Measurements from ENCODE around the gene FGF8.

The FGF8 gene

DNA sequence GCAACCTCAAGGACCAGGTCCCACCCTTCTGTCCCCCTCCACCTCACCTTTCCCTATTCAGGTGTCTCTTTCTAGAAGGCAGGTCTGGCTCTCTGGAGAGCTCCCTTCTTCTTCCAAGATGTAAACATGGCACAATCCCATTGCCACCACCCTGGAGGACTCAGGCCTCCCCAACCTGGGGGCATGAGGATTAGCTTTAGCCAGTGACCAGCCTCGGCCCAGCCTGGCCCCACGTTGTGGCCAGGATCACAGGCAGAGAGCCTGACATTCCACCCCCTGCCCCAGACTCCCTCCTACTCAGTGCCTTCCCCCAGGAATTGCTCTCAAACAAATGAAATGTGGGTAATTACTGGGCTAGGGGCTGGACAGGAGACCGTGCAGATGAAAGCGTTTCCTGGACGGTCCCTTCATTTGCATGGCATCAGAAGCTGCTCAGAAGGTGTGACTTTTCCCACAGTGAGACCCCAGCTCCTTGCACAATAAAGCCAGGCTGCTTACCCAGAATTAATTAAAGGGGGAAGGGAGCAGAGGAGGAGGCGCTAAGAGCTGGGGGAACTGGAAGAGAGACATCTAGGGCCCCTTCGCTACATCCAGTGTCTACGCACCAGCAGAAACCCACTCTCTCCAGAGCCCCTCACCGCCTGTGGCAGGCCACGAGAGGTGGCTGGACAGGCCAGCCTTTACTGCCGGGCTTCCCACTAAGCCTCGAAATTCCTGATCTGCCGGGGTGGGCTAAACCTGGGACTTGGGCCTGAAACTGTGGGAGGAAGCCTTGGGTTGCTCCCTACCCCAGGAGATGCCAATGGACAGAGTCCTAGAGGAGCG is 7.7 kb downstream of the FGF8 start:
- H2BK5ac ChIP-seq (ENCODE audit: low read depth, low read length, poor library complexity, severe bottlenecking): no peak overlapping the region
- H3K4me3 ChIP-seq (ENCODE audit: insufficient read depth in 1 of 2, low read depth in 1 of 2, low read length in 2 of 2): no peak overlapping the region
- no peak overlapping the region for H3K23ac ChIP-seq (ENCODE audit: low read length in 2 of 2)
- H2BK15ac ChIP-seq (ENCODE audit: low read depth, poor library complexity, severe bottlenecking): no peak overlapping the region
- H3K4me2 ChIP-seq (ENCODE audit: low read length, poor library complexity, severe bottlenecking): no peak overlapping the region
- no peak for DNase-seq
- peaks cover 82 to 90% of the 10 kb centered on the region in 2 experiments for H3K27me3 ChIP-seq (ENCODE audit: control insufficient read depth in 1 of 2, insufficient read depth in 1 of 2, low read length in 2 of 2)
- H2BK120ac ChIP-seq (ENCODE audit: low read depth, low read length): no peak overlapping the region
- no peak overlapping the region for H3K14ac ChIP-seq (ENCODE audit: low read length in 2 of 2)
- no peaks in the 10 kb centered on the region for H3K4me1 ChIP-seq (ENCODE audit: control insufficient read depth, insufficient read depth, low read depth, low read length)
- no peak overlapping the region for H2AK5ac ChIP-seq (ENCODE audit: low read length, severe bottlenecking)
- no peak overlapping the region for H3K9ac ChIP-seq (ENCODE audit: low read length)
- no peak overlapping the region for H2BK12ac ChIP-seq (ENCODE audit: low read length in 2 of 2)
- no peaks in the 10 kb centered on the region for H3K9me3 ChIP-seq (ENCODE audit: control insufficient read depth, low read length)
- no peak overlapping the region for H3K27ac ChIP-seq (ENCODE audit: low read length, poor library complexity, severe bottlenecking)
- H4K91ac ChIP-seq (ENCODE audit: low read length): no peak overlapping the region
- H2AFZ ChIP-seq (ENCODE audit: low read depth, low read length): no peak overlapping the region
- H3K36me3 ChIP-seq (ENCODE audit: control insufficient read depth in 1 of 2, insufficient read depth in 2 of 2, low read depth in 1 of 2, low read length in 2 of 2): peaks cover 0 to 12% of the 10 kb centered on the region in 2 experiments
- H3K79me1 ChIP-seq (replicated peaks; ENCODE audit: low read length, poor library complexity, severe bottlenecking): no peaks in the 10 kb centered on the region
- H3K4ac ChIP-seq (ENCODE audit: low read depth in 1 of 2, low read length in 2 of 2): no peak overlapping the region
- H3K18ac ChIP-seq (ENCODE audit: low read depth in 1 of 2, low read length in 2 of 2): no peak overlapping the region
- 69% methylated on average over 14 of the region's 14 CpGs for WGBS
- H4K8ac ChIP-seq (ENCODE audit: low read length): no peak overlapping the region

DNA sequence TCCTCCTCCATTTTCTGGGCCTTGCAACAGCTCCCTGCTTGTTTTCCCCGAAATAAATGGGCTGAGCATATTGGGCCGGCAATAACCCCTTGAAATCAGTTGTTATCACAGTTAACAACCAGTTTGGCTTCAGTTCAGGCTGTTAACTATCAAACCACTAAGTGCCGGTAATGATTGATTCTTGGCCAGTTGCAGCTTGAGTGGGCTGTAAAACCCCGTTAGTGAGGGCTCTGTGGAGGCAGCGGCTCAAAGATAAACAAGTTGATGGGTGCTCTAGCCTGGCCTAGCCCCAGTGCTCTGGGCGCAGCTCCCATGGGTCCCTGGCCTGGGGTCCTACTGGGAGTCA is 8.3 kb downstream of the FGF8 start:
- no peaks in the 10 kb centered on the region for H3K79me1 ChIP-seq (replicated peaks; ENCODE audit: low read length, poor library complexity, severe bottlenecking)
- H3K27ac ChIP-seq (ENCODE audit: low read length, poor library complexity, severe bottlenecking): no peak overlapping the region
- no peak overlapping the region for H2AFZ ChIP-seq (ENCODE audit: low read depth, low read length)
- H3K4ac ChIP-seq (ENCODE audit: low read depth in 1 of 2, low read length in 2 of 2): no peak overlapping the region
- H3K36me3 ChIP-seq (ENCODE audit: control insufficient read depth in 1 of 2, insufficient read depth in 2 of 2, low read depth in 1 of 2, low read length in 2 of 2): peaks cover 0 to 12% of the 10 kb centered on the region in 2 experiments
- H2BK12ac ChIP-seq (ENCODE audit: low read length in 2 of 2): no peak overlapping the region
- H3K4me1 ChIP-seq (ENCODE audit: control insufficient read depth, insufficient read depth, low read depth, low read length): no peaks in the 10 kb centered on the region
- no peaks in the 10 kb centered on the region for H3K9me3 ChIP-seq (ENCODE audit: control insufficient read depth, low read length)
- no peak overlapping the region for H4K8ac ChIP-seq (ENCODE audit: low read length)
- no peak overlapping the region for H3K9ac ChIP-seq (ENCODE audit: low read length)
- H3K27me3 ChIP-seq (ENCODE audit: control insufficient read depth in 1 of 2, insufficient read depth in 1 of 2, low read length in 2 of 2): peaks cover 82 to 90% of the 10 kb centered on the region in 2 experiments
- no peak overlapping the region for H3K18ac ChIP-seq (ENCODE audit: low read depth in 1 of 2, low read length in 2 of 2)
- no peak overlapping the region for H3K14ac ChIP-seq (ENCODE audit: low read length in 2 of 2)
- H3K4me2 ChIP-seq (ENCODE audit: low read length, poor library complexity, severe bottlenecking): no peak overlapping the region
- H3K4me3 ChIP-seq (ENCODE audit: insufficient read depth in 1 of 2, low read depth in 1 of 2, low read length in 2 of 2): no peak overlapping the region
- H2BK15ac ChIP-seq (ENCODE audit: low read depth, poor library complexity, severe bottlenecking): no peak overlapping the region
- H4K91ac ChIP-seq (ENCODE audit: low read length): no peak overlapping the region
- H2BK120ac ChIP-seq (ENCODE audit: low read depth, low read length): no peak overlapping the region
- H2BK5ac ChIP-seq (ENCODE audit: low read depth, low read length, poor library complexity, severe bottlenecking): no peak overlapping the region
- no peak overlapping the region for H3K23ac ChIP-seq (ENCODE audit: low read length in 2 of 2)
- no peak overlapping the region for H2AK5ac ChIP-seq (ENCODE audit: low read length, severe bottlenecking)
- 28% methylated on average over 6 of the region's 6 CpGs for WGBS
- no peak for DNase-seq

DNA sequence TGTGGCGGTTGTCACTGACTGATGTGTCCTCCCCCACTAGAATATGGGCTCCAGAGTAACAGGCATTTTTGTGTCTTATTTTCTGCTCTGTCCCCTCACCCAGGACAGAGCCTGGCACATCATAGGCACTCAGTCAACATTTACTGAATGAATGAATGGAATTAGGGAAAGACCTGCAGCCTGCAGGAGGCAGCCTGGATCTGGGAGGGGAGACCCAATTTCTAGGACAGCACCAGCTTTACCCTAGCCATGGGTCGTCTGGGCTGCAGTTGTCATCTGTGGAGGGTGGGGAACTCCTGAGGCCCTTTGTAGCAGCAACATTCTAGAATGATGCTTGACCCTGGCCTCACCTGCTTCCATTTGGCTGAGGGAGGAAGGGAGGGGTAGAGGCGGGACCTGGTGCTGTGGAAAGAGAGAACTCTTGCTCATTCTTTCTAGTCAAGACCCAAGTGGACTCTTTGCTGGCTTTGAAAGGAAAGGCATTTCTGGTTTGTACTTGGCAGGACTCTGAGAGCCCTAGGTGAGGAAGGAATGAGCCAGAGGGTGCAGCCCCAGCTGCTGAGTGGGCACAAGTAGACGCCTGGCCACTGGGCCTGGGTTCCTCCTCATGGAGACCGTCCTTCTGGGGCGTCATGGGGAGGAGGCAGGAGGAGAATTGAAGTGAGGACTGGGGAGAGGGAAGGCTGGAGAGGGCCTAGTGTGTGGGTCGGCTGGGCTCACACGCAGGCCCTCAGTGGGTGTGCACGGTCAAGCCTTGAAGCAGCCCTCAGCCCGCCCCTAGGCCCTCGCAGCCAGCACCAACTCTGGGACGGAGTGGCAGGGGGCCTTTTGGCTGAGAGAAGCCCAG is 8.9 kb downstream of the FGF8 start:
- H3K4me2 ChIP-seq (ENCODE audit: low read length, poor library complexity, severe bottlenecking): no peak overlapping the region
- H3K9ac ChIP-seq (ENCODE audit: low read length): no peak overlapping the region
- H4K8ac ChIP-seq (ENCODE audit: low read length): no peak overlapping the region
- H2BK120ac ChIP-seq (ENCODE audit: low read depth, low read length): no peak overlapping the region
- H2AFZ ChIP-seq (ENCODE audit: low read depth, low read length): no peak overlapping the region
- no peak overlapping the region for H2BK12ac ChIP-seq (ENCODE audit: low read length in 2 of 2)
- H3K4me1 ChIP-seq (ENCODE audit: control insufficient read depth, insufficient read depth, low read depth, low read length): no peaks in the 10 kb centered on the region
- DNase-seq: no peak
- H3K9me3 ChIP-seq (ENCODE audit: control insufficient read depth, low read length): no peaks in the 10 kb centered on the region
- H3K79me1 ChIP-seq (replicated peaks; ENCODE audit: low read length, poor library complexity, severe bottlenecking): no peaks in the 10 kb centered on the region
- H3K36me3 ChIP-seq (ENCODE audit: control insufficient read depth in 1 of 2, insufficient read depth in 2 of 2, low read depth in 1 of 2, low read length in 2 of 2): peaks cover 0 to 12% of the 10 kb centered on the region in 2 experiments
- no peak overlapping the region for H3K23ac ChIP-seq (ENCODE audit: low read length in 2 of 2)
- H3K18ac ChIP-seq (ENCODE audit: low read depth in 1 of 2, low read length in 2 of 2): no peak overlapping the region
- H2AK5ac ChIP-seq (ENCODE audit: low read length, severe bottlenecking): no peak overlapping the region
- peaks cover 82 to 90% of the 10 kb centered on the region in 2 experiments for H3K27me3 ChIP-seq (ENCODE audit: control insufficient read depth in 1 of 2, insufficient read depth in 1 of 2, low read length in 2 of 2)
- H3K14ac ChIP-seq (ENCODE audit: low read length in 2 of 2): no peak overlapping the region
- H3K4me3 ChIP-seq (ENCODE audit: insufficient read depth in 1 of 2, low read depth in 1 of 2, low read length in 2 of 2): no peak overlapping the region
- no peak overlapping the region for H2BK15ac ChIP-seq (ENCODE audit: low read depth, poor library complexity, severe bottlenecking)
- no peak overlapping the region for H2BK5ac ChIP-seq (ENCODE audit: low read depth, low read length, poor library complexity, severe bottlenecking)
- H3K27ac ChIP-seq (ENCODE audit: low read length, poor library complexity, severe bottlenecking): no peak overlapping the region
- WGBS: 81% methylated on average over 12 of the region's 12 CpGs
- H3K4ac ChIP-seq (ENCODE audit: low read depth in 1 of 2, low read length in 2 of 2): no peak overlapping the region
- no peak overlapping the region for H4K91ac ChIP-seq (ENCODE audit: low read length)

DNA sequence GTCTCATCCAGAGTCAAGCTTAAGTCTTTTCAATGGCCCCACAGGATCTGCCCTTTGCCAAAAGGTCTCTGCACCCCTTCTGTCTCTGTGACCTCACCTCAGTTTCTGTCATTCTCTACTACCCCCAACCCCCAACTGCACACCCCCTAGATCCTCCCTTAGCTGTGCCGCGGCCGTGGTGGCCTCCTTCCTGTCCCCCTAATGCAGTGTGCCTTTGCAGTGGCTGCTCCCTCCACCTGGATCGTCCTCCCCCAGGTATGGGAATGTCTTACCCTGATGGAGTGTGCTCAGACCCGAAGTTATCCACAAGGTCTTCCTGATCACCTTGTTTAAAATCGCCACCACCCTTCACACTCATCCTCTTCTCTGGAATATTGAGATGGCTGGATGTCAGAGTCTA is 9.6 kb downstream of the FGF8 start:
- Histone ChIP-seq H3K23ac (ENCODE audit: low read length in 2 of 2) (no peak overlapping the region), H2BK12ac (ENCODE audit: low read length in 2 of 2) (no peak overlapping the region), H3K14ac (ENCODE audit: low read length in 2 of 2) (no peak overlapping the region), H2BK120ac (ENCODE audit: low read depth, low read length) (no peak overlapping the region), H3K4ac (ENCODE audit: low read depth in 1 of 2, low read length in 2 of 2) (no peak overlapping the region), H2AK5ac (ENCODE audit: low read length, severe bottlenecking) (no peak overlapping the region), H3K4me1 (ENCODE audit: control insufficient read depth, insufficient read depth, low read depth, low read length) (no peaks in the 10 kb centered on the region), H2AFZ (ENCODE audit: low read depth, low read length) (no peak overlapping the region), H3K18ac (ENCODE audit: low read depth in 1 of 2, low read length in 2 of 2) (no peak overlapping the region), H3K27me3 (ENCODE audit: control insufficient read depth in 1 of 2, insufficient read depth in 1 of 2, low read length in 2 of 2) (peaks cover 81 to 90% of the 10 kb centered on the region in 2 experiments), H3K4me2 (ENCODE audit: low read length, poor library complexity, severe bottlenecking) (no peak overlapping the region), H3K36me3 (ENCODE audit: control insufficient read depth in 1 of 2, insufficient read depth in 2 of 2, low read depth in 1 of 2, low read length in 2 of 2) (peaks cover 0 to 12% of the 10 kb centered on the region in 2 experiments), H2BK15ac (ENCODE audit: low read depth, poor library complexity, severe bottlenecking) (no peak overlapping the region), H2BK5ac (ENCODE audit: low read depth, low read length, poor library complexity, severe bottlenecking) (no peak overlapping the region), H3K27ac (ENCODE audit: low read length, poor library complexity, severe bottlenecking) (no peak overlapping the region), H3K4me3 (ENCODE audit: insufficient read depth in 1 of 2, low read depth in 1 of 2, low read length in 2 of 2) (no peak overlapping the region), H4K8ac (ENCODE audit: low read length) (no peak overlapping the region), H3K9ac (ENCODE audit: low read length) (no peak overlapping the region), H3K79me1 (replicated peaks; ENCODE audit: low read length, poor library complexity, severe bottlenecking) (no peaks in the 10 kb centered on the region), H3K9me3 (ENCODE audit: control insufficient read depth, low read length) (no peaks in the 10 kb centered on the region), H4K91ac (ENCODE audit: low read length) (no peak overlapping the region)
- WGBS: 96% methylated on average over 4 of the region's 6 CpGs
- DNase-seq: no peak
